Ovary (tissue), 3 donors: ENCODE measurements around the gene SCD.

Experiments
- POLR2A ChIP-seq: fragments of 450-650 bp; IDR thresholded peaks from one replicate; pipeline ENCODE4 v1.6.1; 2017; ENCODE audit warnings: antibody characterized with exemption, mild to moderate bottlenecking, moderate library complexity
- TF ChIP-seq, protein P1 (sequence below), 3 donors: fragments of 450-650 bp in 2 of 3; fragments of 200-600 bp in 1 of 3; IDR thresholded peaks; one replicate each; pipeline versions ENCODE4 v1.5.1 to v1.8.0; 2016 to 2022; ENCODE audit warnings: antibody characterized with exemption in 3 of 3, mild to moderate bottlenecking in 1 of 3
- donor health status: DM: no; HTN: no; CAD: no.

DNA sequence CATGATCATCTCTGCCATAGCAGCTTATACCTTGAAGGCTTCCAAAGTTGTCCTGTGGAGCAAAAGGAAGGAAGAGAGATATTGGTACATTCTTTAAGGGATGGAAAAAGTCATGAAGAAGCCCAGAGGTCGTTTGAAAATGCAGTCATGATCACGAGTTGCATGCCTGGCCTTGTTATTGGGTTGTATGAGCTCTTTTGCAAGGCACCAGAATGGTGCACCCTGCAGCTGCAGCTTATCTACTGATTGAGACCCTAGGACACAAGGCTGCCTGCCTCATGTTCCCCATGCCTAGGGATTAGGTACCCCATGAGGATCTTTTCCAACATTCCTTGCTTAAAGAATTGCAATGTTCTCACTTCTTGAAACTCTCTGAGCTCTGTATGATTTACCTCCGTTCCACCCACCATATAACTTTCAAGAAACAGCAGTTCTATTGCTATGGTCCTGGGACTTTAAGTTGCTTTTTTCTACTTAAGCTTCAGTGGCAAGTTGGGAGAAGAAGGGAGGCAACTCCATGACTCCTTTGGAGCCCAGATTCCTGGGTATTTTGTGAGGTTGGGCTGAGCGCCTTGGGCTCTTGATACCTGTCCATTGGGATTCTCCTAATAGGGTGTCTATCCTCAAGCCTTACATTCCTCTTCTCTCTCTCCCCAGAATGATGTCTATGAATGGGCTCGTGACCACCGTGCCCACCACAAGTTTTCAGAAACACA lies 6.9 kb downstream of the SCD start:
- TF ChIP-seq, protein P1, sequence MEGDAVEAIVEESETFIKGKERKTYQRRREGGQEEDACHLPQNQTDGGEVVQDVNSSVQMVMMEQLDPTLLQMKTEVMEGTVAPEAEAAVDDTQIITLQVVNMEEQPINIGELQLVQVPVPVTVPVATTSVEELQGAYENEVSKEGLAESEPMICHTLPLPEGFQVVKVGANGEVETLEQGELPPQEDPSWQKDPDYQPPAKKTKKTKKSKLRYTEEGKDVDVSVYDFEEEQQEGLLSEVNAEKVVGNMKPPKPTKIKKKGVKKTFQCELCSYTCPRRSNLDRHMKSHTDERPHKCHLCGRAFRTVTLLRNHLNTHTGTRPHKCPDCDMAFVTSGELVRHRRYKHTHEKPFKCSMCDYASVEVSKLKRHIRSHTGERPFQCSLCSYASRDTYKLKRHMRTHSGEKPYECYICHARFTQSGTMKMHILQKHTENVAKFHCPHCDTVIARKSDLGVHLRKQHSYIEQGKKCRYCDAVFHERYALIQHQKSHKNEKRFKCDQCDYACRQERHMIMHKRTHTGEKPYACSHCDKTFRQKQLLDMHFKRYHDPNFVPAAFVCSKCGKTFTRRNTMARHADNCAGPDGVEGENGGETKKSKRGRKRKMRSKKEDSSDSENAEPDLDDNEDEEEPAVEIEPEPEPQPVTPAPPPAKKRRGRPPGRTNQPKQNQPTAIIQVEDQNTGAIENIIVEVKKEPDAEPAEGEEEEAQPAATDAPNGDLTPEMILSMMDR (IDR thresholded peaks at IDR 0.05), result no peak
- TF ChIP-seq POLR2A, result no peak
